Right hindlimb (tissue), 1 donor: ENCODE results near the gene TSPAN11.

ENCODE experiments used
- DNase-seq: peaks from one replicate; pipeline ENCODE4 v3.0.0-alpha.2; 2018

TSPAN11 gene

DNA sequence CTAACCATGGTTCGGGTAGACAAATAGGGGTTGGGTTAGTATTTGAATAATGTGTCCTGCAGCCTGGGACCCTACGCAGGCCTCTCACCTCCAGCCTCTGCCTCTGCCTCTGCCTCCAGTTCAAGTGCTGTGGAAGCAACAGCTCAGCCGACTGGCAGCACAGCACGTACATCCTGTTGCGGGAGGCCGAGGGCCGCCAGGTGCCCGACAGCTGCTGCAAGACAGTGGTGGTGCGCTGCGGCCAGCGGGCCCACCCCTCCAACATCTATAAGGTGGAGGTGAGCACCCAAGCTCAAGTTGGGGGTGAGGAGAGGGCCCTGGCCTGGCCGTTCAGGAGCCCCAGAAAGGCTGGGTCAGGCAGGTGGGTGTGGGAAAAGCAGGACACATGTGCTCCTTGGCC is 55.9 kb downstream of the TSPAN11 start:
- no peak for DNase-seq

GRCh38 chr12:30985814-30986452 is 59.4 kb downstream of the TSPAN11 start:
- peak; percentile 70 for DNase-seq

- DNase-seq = no peak
These were observed 61.5 kb downstream of the TSPAN11 start for GRCh38 chr12:30988086-30988485.

- no peak for DNase-seq
These were observed 62.2 kb downstream of the TSPAN11 start for GRCh38 chr12:30988646-30989286.

GRCh38 chr12:30989754-30990153 is 63.2 kb downstream of the TSPAN11 start:
- DNase-seq = peak; percentile 62

- DNase-seq = no peak
These were observed 63.8 kb downstream of the TSPAN11 start for GRCh38 chr12:30990316-30990715.

DNA sequence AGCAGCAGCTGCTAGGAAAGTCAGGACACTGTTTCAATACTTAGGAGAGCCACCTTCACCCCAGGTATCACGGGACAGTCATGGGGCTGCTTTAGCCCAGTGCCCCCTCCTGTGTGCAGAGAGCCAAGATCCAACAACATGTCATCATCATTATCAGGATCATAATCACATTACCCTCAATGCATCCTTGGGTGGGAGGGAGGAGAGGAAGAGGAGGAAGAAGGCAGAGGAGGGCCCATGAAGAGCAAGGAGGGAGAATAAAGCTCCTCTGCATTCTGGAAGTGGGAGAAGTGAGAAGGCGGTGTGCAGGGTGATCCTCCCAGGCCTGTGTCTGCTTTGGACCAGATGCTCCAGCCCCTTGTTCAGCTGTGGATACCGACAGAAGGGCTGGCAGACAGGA is 64.2 kb downstream of the TSPAN11 start:
- no peak for DNase-seq

DNA sequence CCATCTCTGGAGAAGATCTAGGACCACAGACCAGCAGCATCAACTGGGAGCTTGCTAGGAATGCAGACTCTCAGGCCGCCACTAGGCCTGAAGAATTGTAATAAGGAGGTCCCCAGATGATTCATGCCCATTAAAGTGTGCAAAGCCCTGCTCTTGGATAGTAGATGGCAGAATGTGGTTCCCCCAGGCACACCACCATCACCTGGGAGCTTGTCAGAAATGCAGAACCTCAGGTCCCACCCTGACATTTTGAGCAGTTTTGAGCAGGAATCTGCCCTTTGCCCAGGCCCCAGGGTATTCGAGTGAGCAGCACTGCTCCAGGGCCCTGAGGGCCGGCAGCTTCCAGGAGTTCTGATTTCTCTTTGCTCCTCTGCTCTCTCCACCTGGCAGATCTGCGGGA is 64.9 kb downstream of the TSPAN11 start:
- no peak for DNase-seq

DNA sequence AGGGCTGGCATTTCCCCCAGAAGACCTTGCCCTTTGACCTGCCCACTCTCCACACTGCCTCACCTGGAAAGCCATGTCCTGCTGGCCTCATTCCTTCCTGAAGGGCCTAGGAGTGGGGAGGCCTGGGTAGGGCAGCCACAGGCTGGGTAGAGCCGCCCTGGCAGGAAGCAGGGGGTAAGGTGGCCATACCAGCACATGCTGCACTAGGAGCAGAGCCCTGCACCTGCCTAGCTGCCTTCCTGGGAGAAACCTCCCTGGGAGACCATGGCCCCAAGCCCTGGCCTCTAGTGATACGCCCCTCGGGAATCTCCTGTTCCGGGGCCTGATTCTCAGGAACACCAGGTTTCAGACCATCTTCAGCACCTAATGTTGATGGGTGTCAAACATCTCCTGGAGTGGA is 65.8 kb downstream of the TSPAN11 start:
- DNase-seq = no peak

GRCh38 chr12:30993766-30994165 is 67.2 kb downstream of the TSPAN11 start:
- DNase-seq = no peak

- DNase-seq = no peak
These were observed 67.7 kb downstream of the TSPAN11 start for GRCh38 chr12:30994274-30994673.

DNA sequence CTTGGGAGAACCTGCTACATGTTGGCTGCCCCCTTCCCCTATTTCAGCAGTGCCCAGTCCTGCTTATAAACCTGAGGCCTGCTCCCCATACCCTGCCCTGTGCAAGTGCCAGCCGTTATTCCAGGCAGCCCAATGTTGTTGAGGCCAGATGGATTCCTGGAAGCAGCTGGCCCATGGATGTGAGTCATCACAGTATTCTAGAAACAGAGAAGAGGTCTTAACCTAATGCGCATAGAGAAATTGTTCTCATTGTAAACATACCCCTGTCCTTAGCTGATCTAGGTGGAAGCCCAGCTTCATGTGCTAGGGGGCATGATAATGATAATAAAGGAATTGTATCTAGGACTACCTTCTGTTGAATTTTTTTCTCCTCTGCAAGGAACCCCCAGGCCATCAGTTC is 69.7 kb downstream of the TSPAN11 start:
- DNase-seq = no peak

GRCh38 chr12:30996752-30997151 is 70.2 kb downstream of the TSPAN11 start:
- no peak for DNase-seq

GRCh38 chr12:30997685-30998440 is 71.3 kb downstream of the TSPAN11 start:
- no peak for DNase-seq

- no peak for DNase-seq
These were observed 72.5 kb downstream of the TSPAN11 start for GRCh38 chr12:30999011-30999410.

GRCh38 chr12:30999723-31000122 is 73.2 kb downstream of the TSPAN11 start:
- DNase-seq = no peak

DNA sequence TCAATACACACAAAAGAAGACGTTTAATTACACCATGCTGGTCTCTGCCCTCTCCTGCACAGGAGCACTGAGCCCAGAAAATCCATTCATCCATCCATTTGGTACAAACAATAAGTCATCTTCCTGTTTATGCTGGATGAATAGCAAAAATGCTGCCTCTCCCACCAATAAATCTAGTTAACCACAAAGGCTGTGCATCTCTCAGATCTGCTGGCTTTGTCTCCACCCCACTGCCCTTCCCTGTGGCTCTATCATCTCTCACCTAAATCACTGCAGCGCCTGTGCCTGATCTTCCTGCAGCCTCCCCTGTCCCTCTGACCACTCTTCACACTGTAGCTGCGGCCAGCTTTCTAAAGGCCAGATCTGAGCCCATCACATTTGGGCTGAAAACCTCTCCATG is 74.2 kb downstream of the TSPAN11 start:
- no peak for DNase-seq

GRCh38 chr12:31001581-31002360 is 75.2 kb downstream of the TSPAN11 start:
- peak; percentile 15 for DNase-seq

GRCh38 chr12:31002361-31002725 is 75.8 kb downstream of the TSPAN11 start:
- DNase-seq = no peak

DNA sequence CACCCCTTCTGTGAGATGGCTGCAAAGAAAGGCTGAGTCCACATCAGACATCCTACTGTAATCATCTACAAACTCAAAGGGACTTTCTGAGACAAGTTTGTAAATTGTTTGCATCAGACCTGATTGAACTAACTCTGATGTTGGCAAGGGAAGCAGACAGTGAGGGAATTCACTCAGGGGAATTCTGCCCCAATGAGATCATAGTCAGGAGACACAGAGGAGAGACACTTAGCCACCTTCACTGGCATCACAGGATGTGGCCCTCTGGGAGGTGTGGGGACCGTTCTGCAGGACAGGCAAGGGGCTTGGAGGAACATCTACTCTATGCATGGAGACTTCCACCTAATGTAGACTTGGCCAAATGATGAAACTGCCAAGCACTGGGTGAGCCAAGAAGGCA is 76.5 kb downstream of the TSPAN11 start:
- no peak for DNase-seq

GRCh38 chr12:31003861-31004640 is 77.5 kb downstream of the TSPAN11 start:
- peak; percentile 13 for DNase-seq

GRCh38 chr12:31004666-31005065 is 78.1 kb downstream of the TSPAN11 start:
- no peak for DNase-seq
